IMR-90 (cell line): ENCODE data around the gene TRPV3. TPM values are rescaled to one million over a fixed set of nuclear protein-coding genes. Genes with fewer than 3 reads are reported as not detected.

Experiments
- ATAC-seq: fragments of 200-7000 bp; cut with Tn5 transposase; 2 replicates; pipeline ENCODE4 v1.9.1; 2020; ENCODE audit warnings: low read depth, mild to moderate bottlenecking, moderate library complexity
- BruUV-seq: library from RNA; stranded (reverse); fragments of 400-500 nt; replicated peaks from 2 replicates; lab custom pipeline; 2021; lab: Mats Ljungman, UMichigan
- CTCF ChIA-PET: fragments of 300-600 bp; formaldehyde crosslinking; extraction: SDS; loops from one replicate; lab custom pipeline; 2021; ENCODE audit warnings: antibody characterized with exemption; lab: Yijun Ruan, JAX
- POLR2A ChIA-PET: fragments of 300-600 bp; sonication (Branson Sonifier 250); formaldehyde crosslinking; loops from one replicate; lab custom pipeline; 2022; ENCODE audit warnings: antibody characterized with exemption; ENCODE audit not compliant: unreplicated experiment; lab: Charles Lee
- DNase-seq: peaks from one replicate; pipeline ENCODE4 v3.0.0; 2013
- H2AFZ ChIP-seq: replicated peaks from 2 replicates; pipeline ENCODE3; 2013; ENCODE audit warnings: low read length, mild to moderate bottlenecking; ENCODE audit not compliant: poor library complexity
- H2AK5ac ChIP-seq: 2 replicates; pipeline ENCODE4 v1.6.1; 2013; ENCODE audit warnings: low read depth, low read length, inconsistent platforms
- H2AK9ac ChIP-seq: replicated peaks from 2 replicates; pipeline ENCODE3; 2013; ENCODE audit warnings: mild to moderate bottlenecking, low read depth, low read length, moderate library complexity; ENCODE audit not compliant: poor library complexity
- H2BK120ac ChIP-seq: 2 replicates; pipeline ENCODE4 v1.6.1; 2013; ENCODE audit warnings: low read depth, low read length, inconsistent platforms
- H2BK15ac ChIP-seq: 3 replicates; pipeline ENCODE4 v1.6.1; 2013; ENCODE audit warnings: low read depth, low read length, inconsistent platforms
- H2BK20ac ChIP-seq: 2 replicates; pipeline ENCODE4 v1.6.1; 2013; ENCODE audit warnings: low read depth, mild to moderate bottlenecking, inconsistent platforms, low read length, moderate library complexity
- H2BK5ac ChIP-seq: 2 replicates; pipeline ENCODE4 v1.6.1; 2013; ENCODE audit warnings: mild to moderate bottlenecking, low read depth, low read length, inconsistent platforms; ENCODE audit not compliant: poor library complexity, severe bottlenecking
- H3K14ac ChIP-seq: replicated peaks from 2 replicates; pipeline ENCODE4 v1.6.1; 2013; ENCODE audit warnings: low read depth, low read length, inconsistent platforms
- H3K18ac ChIP-seq: 2 replicates; pipeline ENCODE4 v1.6.1; 2013; ENCODE audit warnings: low read depth, low read length, control low read depth
- H3K23ac ChIP-seq: 2 replicates; pipeline ENCODE4 v1.6.1; 2013; ENCODE audit warnings: low read depth, low read length, inconsistent platforms
- H3K27ac ChIP-seq: 2 replicates; pipeline ENCODE4 v1.5.1; 2013; ENCODE audit warnings: mild to moderate bottlenecking, control low read depth, low read length; ENCODE audit not compliant: insufficient read depth
- H3K27me3 ChIP-seq: 2 replicates; pipeline ENCODE4 v1.6.1; 2013; ENCODE audit warnings: low read length; ENCODE audit not compliant: control insufficient read depth, insufficient read depth
- H3K36me3 ChIP-seq: 2 replicates; pipeline ENCODE4 v1.6.1; 2013; ENCODE audit warnings: low read length, mixed read lengths; ENCODE audit not compliant: control insufficient read depth, insufficient read depth
- H3K4ac ChIP-seq: 2 replicates; pipeline ENCODE4 v1.6.1; 2013; ENCODE audit warnings: low read depth, low read length, inconsistent platforms
- H3K4me1 ChIP-seq: 2 replicates; pipeline ENCODE4 v1.6.1; 2013; ENCODE audit warnings: low read length, mixed read lengths; ENCODE audit not compliant: control insufficient read depth, insufficient read depth
- H3K4me2 ChIP-seq: 2 replicates; pipeline ENCODE4 v1.6.1; 2013; ENCODE audit warnings: low read depth, mild to moderate bottlenecking, control low read depth, low read length, moderate library complexity
- H3K4me3 ChIP-seq: 2 replicates; pipeline ENCODE4 v1.5.1; 2013; ENCODE audit warnings: low read depth, mild to moderate bottlenecking, control low read depth, low read length, moderate library complexity; ENCODE audit not compliant: insufficient read depth
- H3K56ac ChIP-seq: 2 replicates; pipeline ENCODE4 v1.6.1; 2013; ENCODE audit warnings: low read length, inconsistent platforms; ENCODE audit not compliant: insufficient read depth; ENCODE audit errors: extremely low read depth
- H3K79me1 ChIP-seq, 2 experiments: 2 replicates each; pipeline ENCODE4 v1.6.1; 2013; ENCODE audit warnings: low read length in 2 of 2, inconsistent platforms in 1 of 2, low read depth in 1 of 2
- H3K9ac ChIP-seq: 2 replicates; pipeline ENCODE4 v1.6.1; 2013; ENCODE audit warnings: low read depth, low read length, control low read depth
- H3K9me1 ChIP-seq: 2 replicates; pipeline ENCODE4 v1.6.1; 2013; ENCODE audit warnings: low read length, inconsistent platforms; ENCODE audit not compliant: insufficient read depth
- H3K9me3 ChIP-seq: 2 replicates; pipeline ENCODE4 v1.6.1; 2013; ENCODE audit warnings: low read length; ENCODE audit not compliant: control insufficient read depth, insufficient read depth
- H4K20me1 ChIP-seq: 2 replicates; pipeline ENCODE4 v1.6.1; 2013; ENCODE audit warnings: low read length, inconsistent platforms; ENCODE audit not compliant: insufficient read depth
- H4K5ac ChIP-seq: 2 replicates; pipeline ENCODE4 v1.6.1; 2013; ENCODE audit warnings: mild to moderate bottlenecking, low read depth, low read length, control low read depth
- H4K8ac ChIP-seq, 2 experiments: 2 replicates each; pipeline ENCODE4 v1.6.1; 2013; ENCODE audit warnings: low read depth in 2 of 2, low read length in 2 of 2, control low read depth in 1 of 2, inconsistent platforms in 1 of 2
- H4K91ac ChIP-seq: 2 replicates; pipeline ENCODE4 v1.6.1; 2013; ENCODE audit warnings: low read depth, low read length, inconsistent platforms; ENCODE audit not compliant: insufficient read depth
- CEBPB ChIP-seq: IDR thresholded peaks from 2 replicates; pipeline ENCODE4 v1.6.1; 2012; ENCODE audit warnings: low read depth, low read length, improper control_type of control experiment
- CHD1 ChIP-seq: IDR thresholded peaks from 2 replicates; pipeline ENCODE4 v1.6.1; 2012; ENCODE audit warnings: low read depth, low read length, improper control_type of control experiment
- FOS ChIP-seq: fragments of 150-350 bp; IDR thresholded peaks from 2 replicates; pipeline ENCODE4 v1.6.1; 2016; ENCODE audit warnings: low read depth, low read length
- MAZ ChIP-seq: IDR thresholded peaks from 2 replicates; pipeline ENCODE4 v1.6.1; 2012; ENCODE audit warnings: low read depth, mild to moderate bottlenecking, low read length, improper control_type of control experiment, moderate library complexity, borderline replicate concordance
- MXI1 ChIP-seq: IDR thresholded peaks from 2 replicates; pipeline ENCODE4 v1.6.1; 2012; ENCODE audit warnings: low read depth, mild to moderate bottlenecking, low read length, moderate library complexity, borderline replicate concordance
- NFE2L2 ChIP-seq: fragments of 150-350 bp; IDR thresholded peaks from 2 replicates; pipeline ENCODE4 v1.6.1; 2016; ENCODE audit warnings: low read depth, mild to moderate bottlenecking, low read length
- POLR2A ChIP-seq: IDR thresholded peaks from 2 replicates; pipeline ENCODE4 v1.6.1; 2012; ENCODE audit warnings: mild to moderate bottlenecking, low read depth, low read length
- RFX5 ChIP-seq: IDR thresholded peaks from 2 replicates; pipeline ENCODE4 v1.8.0; 2012; ENCODE audit warnings: low read depth, mild to moderate bottlenecking, low read length, moderate library complexity
- WGBS, 2 experiments: methylation state at CpG; one replicate each; pipeline versions ENCODE4 v1.1.5 to v1.1.7; 2013; ENCODE audit warnings: missing lambda C conversion rate in 2 of 2; ENCODE audit not compliant: insufficient read length in 1 of 2; ENCODE audit errors: extremely low coverage in 2 of 2; 5-methylcytosine and 5-hydroxymethylcytosine counted together
- dilution Hi-C: fragments of 300-500 bp; cut with HindIII; formaldehyde crosslinking; loops from one replicate; pipeline ENCODE4 v1.14.3; 2018; ENCODE audit warnings: low sequenced_read_pairs; ENCODE audit not compliant: unreplicated experiment
- in situ Hi-C: fragments of 300-500 bp; cut with MboI; formaldehyde crosslinking; loops from 3 replicates; pipeline ENCODE4 v1.14.3; 2019; ENCODE audit warnings: low sequenced_read_pairs, inconsistent platforms, mixed read lengths
- intact Hi-C: fragments of 100-400 bp; cut with micrococcal nuclease; formaldehyde crosslinking; loops from 2 replicates; pipeline ENCODE4 v1.10.0; 2022
- polyA plus RNA-seq, 3 experiments: library from polyadenylated mRNA; depleted of rRNA; stranded (reverse); fragments of >200 nt; gene quantifications; 2 replicates each; pipeline ENCODE4 v1.2.3, GENCODE V29; 2012; ENCODE audit warnings: low replicate concordance in 1 of 3
- total RNA-seq: library from RNA; depleted of rRNA; stranded (reverse); fragments of >200 nt; gene quantifications from 2 replicates; pipeline ENCODE4 v1.2.3, GENCODE V29; 2012
- TF ChIP-seq, protein P1 (sequence below): conservative IDR thresholded peaks from 2 replicates; pipeline ENCODE4 v1.5.1; 2012; ENCODE audit warnings: mild to moderate bottlenecking, low read depth, low read length, improper control_type of control experiment
- TF ChIP-seq, protein P2 (sequence below): fragments of 150-350 bp; IDR thresholded peaks from 2 replicates; pipeline ENCODE4 v1.6.1; 2017; ENCODE audit warnings: mild to moderate bottlenecking, antibody characterized with exemption, low read length, low read depth

The TRPV3 gene
- total and polyA plus RNA-seq, 2 of the 4 experiments (the other 2 are of a cell fraction) = 0.18 to 0.26 TPM

DNA sequence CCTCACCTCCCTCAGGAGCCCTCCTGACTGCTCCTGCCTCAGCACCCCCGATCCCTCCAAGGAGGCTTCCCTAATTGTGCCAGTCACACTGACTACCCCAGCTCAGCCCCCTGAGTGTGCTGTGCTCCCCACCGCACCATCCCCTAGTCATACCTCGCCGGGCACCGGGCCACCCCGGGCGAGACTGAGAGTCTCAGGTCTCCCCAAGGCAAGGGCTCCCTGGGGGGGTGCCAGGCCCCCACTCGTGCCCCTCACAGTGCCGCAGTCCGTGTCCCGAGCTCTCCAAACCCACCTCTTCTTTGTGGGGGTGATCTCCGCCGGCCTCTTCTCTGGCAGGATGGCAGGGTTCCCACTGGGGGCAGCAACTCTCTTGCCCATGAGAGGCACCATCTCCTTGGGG is 3.2 kb downstream of the TRPV3 start:
- no peak overlapping the region for H2BK15ac ChIP-seq
- H4K8ac ChIP-seq = no peak overlapping the region
- no peak overlapping the region for H2AFZ ChIP-seq
- H4K91ac ChIP-seq = no peak overlapping the region
- no peak overlapping the region for H3K27ac ChIP-seq
- H4K5ac ChIP-seq = no peak overlapping the region
- no peak overlapping the region for H2AK9ac ChIP-seq
- H3K4ac ChIP-seq = no peak overlapping the region
- ChIA-PET POLR2A (no interaction called here), CTCF (no interaction called here)
- H3K23ac ChIP-seq = no peak overlapping the region
- H3K9ac ChIP-seq = no peak overlapping the region
- H3K14ac ChIP-seq = no peak overlapping the region
- H3K79me1 ChIP-seq = no peaks in the 10 kb centered on the region
- DNase-seq = no peak
- H4K20me1 ChIP-seq = no peaks in the 10 kb centered on the region
- H3K18ac ChIP-seq = no peak overlapping the region
- no peak overlapping the region for H2BK5ac ChIP-seq
- no CpG with 5 or more reads among the region's 13 CpGs for WGBS, 2 experiments
- H2AK5ac ChIP-seq = no peak overlapping the region
- intact Hi-C loops (no loop called here), in situ Hi-C loops (no loop called here), dilution Hi-C loops (no loop called here)
- ATAC-seq = no peak
- peaks cover 2% of the 10 kb centered on the region; the same call in 1 of the 2 replicates for H3K27me3 ChIP-seq
- H3K36me3 ChIP-seq = no peaks in the 10 kb centered on the region
- H3K9me1 ChIP-seq = peaks cover 5% of the 10 kb centered on the region; the same call in 1 of the 2 replicates
- no peak overlapping the region for H3K4me2 ChIP-seq
- no peak overlapping the region for H2BK20ac ChIP-seq
- no peak for TF ChIP-seq RFX5
- no peak for TF ChIP-seq CHD1
- no peak for TF ChIP-seq NFE2L2
- no peak for TF ChIP-seq FOS
- TF ChIP-seq, protein P1, sequence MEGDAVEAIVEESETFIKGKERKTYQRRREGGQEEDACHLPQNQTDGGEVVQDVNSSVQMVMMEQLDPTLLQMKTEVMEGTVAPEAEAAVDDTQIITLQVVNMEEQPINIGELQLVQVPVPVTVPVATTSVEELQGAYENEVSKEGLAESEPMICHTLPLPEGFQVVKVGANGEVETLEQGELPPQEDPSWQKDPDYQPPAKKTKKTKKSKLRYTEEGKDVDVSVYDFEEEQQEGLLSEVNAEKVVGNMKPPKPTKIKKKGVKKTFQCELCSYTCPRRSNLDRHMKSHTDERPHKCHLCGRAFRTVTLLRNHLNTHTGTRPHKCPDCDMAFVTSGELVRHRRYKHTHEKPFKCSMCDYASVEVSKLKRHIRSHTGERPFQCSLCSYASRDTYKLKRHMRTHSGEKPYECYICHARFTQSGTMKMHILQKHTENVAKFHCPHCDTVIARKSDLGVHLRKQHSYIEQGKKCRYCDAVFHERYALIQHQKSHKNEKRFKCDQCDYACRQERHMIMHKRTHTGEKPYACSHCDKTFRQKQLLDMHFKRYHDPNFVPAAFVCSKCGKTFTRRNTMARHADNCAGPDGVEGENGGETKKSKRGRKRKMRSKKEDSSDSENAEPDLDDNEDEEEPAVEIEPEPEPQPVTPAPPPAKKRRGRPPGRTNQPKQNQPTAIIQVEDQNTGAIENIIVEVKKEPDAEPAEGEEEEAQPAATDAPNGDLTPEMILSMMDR = no peak
- TF ChIP-seq CEBPB = no peak
- no peak for TF ChIP-seq POLR2A
- TF ChIP-seq MAZ = no peak
- no peak for TF ChIP-seq MXI1
- TF ChIP-seq, protein P2, sequence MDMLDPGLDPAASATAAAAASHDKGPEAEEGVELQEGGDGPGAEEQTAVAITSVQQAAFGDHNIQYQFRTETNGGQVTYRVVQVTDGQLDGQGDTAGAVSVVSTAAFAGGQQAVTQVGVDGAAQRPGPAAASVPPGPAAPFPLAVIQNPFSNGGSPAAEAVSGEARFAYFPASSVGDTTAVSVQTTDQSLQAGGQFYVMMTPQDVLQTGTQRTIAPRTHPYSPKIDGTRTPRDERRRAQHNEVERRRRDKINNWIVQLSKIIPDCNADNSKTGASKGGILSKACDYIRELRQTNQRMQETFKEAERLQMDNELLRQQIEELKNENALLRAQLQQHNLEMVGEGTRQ = no peak
- H2BK120ac ChIP-seq = no peak overlapping the region
- no TSS peak for BruUV-seq
- peaks cover 7% of the 10 kb centered on the region for H3K4me1 ChIP-seq
- no peak overlapping the region for H3K56ac ChIP-seq
- no peak overlapping the region for H3K4me3 ChIP-seq
- no peaks in the 10 kb centered on the region for H3K9me3 ChIP-seq
